22Rv1 (cell line): ENCODE data around the gene SLC12A1.

Source experiments
- ZFX ChIP-seq: fragments of 450-650 bp; IDR thresholded peaks from 2 replicates; pipeline ENCODE4 v1.6.1; 2017; ENCODE audit warnings: antibody characterized with exemption, borderline replicate concordance
- TF ChIP-seq, protein P1 (sequence below): fragments of 450-650 bp; IDR thresholded peaks from 2 replicates; pipeline ENCODE4 v1.5.1; 2017; ENCODE audit warnings: mild to moderate bottlenecking

- TF ChIP-seq, protein P1, sequence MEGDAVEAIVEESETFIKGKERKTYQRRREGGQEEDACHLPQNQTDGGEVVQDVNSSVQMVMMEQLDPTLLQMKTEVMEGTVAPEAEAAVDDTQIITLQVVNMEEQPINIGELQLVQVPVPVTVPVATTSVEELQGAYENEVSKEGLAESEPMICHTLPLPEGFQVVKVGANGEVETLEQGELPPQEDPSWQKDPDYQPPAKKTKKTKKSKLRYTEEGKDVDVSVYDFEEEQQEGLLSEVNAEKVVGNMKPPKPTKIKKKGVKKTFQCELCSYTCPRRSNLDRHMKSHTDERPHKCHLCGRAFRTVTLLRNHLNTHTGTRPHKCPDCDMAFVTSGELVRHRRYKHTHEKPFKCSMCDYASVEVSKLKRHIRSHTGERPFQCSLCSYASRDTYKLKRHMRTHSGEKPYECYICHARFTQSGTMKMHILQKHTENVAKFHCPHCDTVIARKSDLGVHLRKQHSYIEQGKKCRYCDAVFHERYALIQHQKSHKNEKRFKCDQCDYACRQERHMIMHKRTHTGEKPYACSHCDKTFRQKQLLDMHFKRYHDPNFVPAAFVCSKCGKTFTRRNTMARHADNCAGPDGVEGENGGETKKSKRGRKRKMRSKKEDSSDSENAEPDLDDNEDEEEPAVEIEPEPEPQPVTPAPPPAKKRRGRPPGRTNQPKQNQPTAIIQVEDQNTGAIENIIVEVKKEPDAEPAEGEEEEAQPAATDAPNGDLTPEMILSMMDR, result no peak
- TF ChIP-seq ZFX, result no peak
Measured at GRCh38 chr15:48230498-48230897, 24.4 kb downstream of the SLC12A1 start.
